NCI-H146 (cell line): ENCODE results near the gene QPRT.
"Not testable (repeated sequence)": the region's sequence is repeated elsewhere in the genome, so short reads cannot be mapped to it uniquely, and the experiment has no call there.

Experiments used
- DNase-seq: peaks from one replicate; lab custom pipeline; 2025; lab: John Stamatoyannopoulos, UW

The QPRT gene

GRCh38 chr16:29720703-29721102 lies 41.7 kb downstream of the QPRT start:
- no peak for DNase-seq

DNA sequence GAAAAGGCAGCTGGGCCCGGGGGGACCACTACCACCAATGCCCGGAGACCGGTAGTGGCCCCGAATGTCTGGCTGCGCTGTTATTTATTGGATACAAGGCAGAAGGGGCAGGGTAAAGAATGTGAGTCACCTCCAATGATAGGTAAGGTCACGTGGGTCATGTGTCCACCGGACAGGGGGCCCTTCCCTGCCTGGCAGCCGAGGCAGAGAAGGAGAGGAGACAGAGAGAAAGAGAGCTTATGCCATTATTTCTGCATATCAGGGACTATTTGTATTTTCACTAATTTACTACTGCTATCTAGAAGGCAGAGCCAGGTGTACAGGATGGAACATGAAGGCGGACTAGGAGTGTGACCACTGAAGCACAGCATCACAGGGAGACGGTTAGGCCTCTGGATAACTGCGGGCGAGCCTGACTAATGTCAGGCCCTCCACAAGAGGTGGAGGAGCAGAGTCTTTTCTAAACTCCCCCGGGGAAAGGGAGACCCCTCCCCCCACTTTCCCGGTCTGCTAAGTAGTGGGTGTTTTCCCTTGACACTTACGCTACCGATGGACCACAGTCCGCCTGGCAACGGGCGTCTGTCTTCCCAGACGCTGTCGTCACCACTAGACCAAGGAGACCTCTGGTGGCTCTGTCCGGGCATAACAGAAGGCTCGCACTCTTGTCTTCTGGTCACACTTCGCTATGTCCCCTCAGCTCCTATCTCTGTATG lies 42.3 kb downstream of the QPRT start:
- peak; percentile 73 for DNase-seq

- peak; percentile 31 for DNase-seq
Observed at GRCh38 chr16:29726845-29727377, 47.9 kb downstream of the QPRT start.

GRCh38 chr16:29727452-29727851 lies 48.5 kb downstream of the QPRT start:
- no peak for DNase-seq

GRCh38 chr16:29729116-29729521 lies 50.1 kb downstream of the QPRT start:
- peak; percentile 55 for DNase-seq

GRCh38 chr16:29730649-29731048 lies 51.7 kb downstream of the QPRT start:
- no peak for DNase-seq

DNA sequence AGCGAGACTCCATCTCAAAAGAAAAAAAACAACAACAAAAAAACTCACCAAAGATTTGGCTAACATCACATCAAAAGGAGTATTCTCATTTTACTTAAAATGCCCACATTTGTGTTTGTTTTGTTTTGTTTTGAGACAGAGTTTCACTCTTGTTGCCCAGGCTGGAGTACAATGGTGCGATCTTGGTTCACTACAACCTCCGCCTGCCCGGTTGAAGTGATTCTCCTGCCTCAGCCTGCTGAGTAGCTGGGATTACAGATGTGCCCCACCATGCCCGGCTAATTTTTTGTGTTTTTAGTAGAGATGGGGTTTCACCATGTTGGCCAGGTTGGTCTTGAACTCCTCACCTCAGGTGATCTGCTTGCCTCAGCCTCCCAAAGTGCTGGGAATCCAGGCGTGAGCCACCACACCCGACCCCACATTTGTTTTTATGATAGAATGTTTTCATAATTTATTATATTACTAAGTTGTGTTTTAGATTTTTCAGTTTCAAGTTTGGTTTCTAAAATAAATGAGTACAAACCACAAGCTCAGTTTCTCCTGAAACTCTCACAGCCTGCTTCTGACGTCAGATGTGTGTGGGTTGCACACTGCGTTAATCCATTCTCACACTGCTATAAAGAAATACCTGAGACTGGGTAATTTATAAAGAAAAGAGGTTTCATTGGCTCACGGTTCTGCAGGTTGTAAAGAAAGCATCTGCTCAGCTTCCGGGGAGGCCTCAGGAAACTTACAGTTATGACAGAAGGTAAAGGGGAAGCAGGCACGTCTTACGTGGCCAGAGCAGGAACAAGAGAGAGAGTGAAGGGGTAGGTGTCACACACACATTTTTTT lies 53.0 kb downstream of the QPRT start:
- DNase-seq: not testable (repeated sequence)

- DNase-seq: no peak
Observed at GRCh38 chr16:29734786-29735185, 55.8 kb downstream of the QPRT start.

DNA sequence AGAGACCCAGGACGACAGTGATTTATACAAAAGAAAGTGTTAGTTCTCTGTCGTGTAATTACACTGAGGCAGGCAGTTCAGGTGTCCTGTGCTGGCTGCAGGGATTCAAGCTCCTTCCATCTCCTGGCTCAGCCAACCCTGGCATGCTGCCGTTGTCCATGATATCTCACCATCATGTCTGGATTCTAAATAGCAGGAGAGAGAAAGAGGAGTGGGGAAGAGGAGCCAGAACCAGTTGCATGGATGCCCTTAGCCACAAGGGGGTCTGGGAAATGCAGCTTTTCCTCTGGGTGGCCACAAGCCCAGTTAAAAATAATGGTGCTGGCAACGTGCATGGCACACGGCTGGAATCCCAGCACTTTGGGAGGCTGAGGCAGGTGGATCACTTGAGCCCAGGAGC lies 57.1 kb downstream of the QPRT start:
- peak; percentile 18 for DNase-seq

DNA sequence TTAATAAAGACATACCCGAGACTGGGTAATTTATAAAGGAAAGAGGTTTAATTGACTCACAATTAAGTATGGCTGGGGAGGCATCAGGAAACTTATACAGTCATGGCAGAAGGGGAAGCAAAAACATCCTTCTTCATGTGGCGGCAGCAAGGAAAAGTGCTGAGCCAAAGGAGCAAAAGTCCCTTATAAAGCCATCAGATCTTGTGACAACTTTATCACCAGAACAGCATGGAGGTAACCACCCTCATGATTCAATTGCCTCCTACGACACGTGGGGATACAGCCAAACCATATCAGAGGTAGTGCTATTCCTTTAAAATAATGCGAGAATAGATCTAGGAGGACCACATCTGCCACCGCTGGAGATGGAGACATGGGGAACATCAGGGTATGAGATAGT lies 57.8 kb downstream of the QPRT start:
- DNase-seq: no peak

GRCh38 chr16:29737713-29738112 lies 58.7 kb downstream of the QPRT start:
- DNase-seq: no peak

DNA sequence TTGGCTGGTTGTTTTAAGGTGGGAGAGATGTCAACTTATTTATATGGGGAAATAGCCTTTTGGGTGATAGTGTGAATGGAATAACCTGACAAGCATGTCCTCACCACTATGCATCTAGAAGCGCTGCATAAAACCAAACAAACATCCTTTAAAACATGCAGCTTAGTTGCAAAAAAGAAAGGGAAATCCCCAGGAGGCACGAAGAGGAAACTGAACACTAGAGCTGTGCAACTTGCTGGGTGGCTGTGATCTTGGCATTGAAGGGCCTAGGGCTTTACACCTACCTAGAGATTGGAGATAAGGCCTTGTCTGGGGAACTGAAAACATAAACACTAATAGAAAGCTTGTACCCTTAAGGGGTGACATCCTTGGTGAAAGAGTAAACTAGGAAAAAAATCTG lies 59.5 kb downstream of the QPRT start:
- DNase-seq: no peak

DNA sequence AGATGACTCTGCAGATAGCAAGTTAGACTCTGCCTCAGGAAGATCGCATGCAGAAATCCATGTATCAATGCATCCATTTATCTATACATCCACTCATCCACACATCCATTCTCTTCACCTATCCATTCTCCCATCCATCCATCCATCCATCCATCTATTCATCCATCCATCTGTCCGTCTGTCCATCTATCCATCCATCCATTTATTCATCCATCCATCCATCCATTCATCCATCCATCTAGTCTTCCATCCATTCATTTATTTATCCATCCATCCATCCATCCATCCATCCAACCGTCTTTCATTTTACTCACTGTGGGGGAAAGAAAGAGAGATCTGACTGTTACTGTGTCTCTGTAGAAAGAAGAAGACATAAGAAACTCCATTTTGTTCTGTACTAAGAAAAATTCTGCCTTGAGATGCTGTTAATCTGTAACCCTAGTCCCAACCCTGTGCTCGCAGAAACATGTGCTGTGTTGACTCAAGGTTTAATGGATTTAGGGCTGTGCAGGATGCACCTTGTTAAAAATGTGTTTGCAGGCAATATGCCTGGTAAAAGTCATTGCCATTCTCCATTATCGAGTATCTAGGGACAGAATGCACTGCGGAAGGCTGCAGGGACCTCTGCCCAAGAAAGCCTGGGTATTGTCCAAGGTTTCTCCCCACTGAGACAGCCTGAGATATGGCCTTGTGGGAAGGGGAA lies 61.1 kb downstream of the QPRT start:
- DNase-seq: not testable (repeated sequence)

DNA sequence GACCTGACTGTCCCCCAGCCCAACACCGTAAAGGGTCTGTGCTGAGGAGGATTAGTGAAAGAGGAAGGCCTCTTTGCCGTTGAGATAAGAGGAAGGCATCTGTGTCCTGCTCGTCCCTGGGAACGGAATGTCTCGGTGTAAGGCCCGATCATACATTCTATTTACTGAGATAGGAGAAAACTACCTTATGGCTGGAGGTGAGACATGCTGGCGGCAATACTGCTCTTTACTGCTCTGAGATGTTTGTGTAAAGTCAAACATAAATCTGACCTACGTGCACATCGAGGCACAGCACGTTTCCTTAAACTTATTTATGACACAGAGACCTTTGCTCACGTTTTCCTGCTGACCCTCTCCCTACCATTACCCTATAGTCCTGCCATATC lies 61.6 kb downstream of the QPRT start:
- DNase-seq: not testable (repeated sequence)

- no peak for DNase-seq
Observed at GRCh38 chr16:29742683-29743275, 63.8 kb downstream of the QPRT start.

DNA sequence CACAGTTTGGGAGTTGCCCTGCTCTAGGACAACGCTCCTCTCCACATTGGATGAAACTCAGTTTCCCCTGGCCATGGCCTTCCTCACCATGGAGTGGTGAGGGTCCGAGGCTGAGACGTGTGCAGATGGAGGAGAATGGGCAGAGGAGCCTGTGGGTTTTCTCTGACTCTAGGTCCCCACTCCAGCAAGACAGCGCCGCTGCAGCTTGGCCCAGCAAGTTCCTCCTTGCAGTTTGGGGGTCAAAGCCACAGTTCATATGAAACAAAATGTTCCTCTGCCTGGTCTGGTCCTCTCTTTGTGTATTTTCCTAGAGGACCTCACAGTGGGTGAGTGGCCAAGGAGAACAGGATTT lies 64.5 kb downstream of the QPRT start:
- DNase-seq: no peak

- no peak for DNase-seq
Observed at GRCh38 chr16:29743827-29744531, 65.0 kb downstream of the QPRT start.

GRCh38 chr16:29744541-29745101 lies 65.6 kb downstream of the QPRT start:
- no peak for DNase-seq

DNA sequence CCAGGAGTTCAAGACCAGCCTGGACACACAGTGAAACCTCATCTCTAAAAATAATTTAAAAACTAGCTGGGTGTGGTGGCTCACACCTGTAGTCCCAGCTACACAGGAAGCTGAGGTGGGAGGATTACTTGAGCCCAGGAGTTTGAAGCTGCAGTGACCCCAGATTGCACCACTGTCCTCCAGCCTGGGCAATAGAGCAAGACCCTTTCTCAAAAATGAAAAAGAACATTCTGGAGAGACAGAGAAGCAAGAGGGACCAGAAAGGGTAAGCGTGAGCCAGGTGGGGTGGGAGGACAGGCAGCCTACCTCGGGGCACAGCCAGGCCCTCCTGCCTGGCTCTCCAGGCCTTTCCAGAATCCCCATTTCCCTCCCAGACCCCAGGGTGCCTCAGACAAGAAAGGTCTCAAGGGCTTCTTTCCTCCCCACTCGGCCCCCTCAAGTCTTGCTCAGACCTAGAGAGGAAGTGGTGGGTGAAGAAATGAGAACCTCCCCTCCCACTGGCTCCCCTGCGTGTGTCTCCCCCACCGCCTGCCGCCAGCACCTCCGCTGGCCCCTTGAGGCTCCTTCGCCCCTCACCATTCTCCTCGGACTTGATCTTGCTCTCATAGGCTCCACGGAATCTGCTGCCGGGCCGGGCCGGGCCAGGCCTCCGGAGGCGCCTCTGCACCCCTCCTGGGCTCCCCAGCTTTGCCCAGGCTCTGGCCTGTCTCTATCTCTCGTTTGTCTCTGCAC lies 66.3 kb downstream of the QPRT start:
- DNase-seq: no peak

GRCh38 chr16:29745853-29746345 lies 66.9 kb downstream of the QPRT start, which contains the start of gene C16orf54:
Gene C16orf54, minus strand, starts transcription at chr16:29745990. Its CDS starts 1,039 bp downstream, at chr16:29744951.
- DNase-seq: no peak
